ENCODE measurements around the gene PGP.
A peak's percentile ranks its signal among the peaks of the same experiment; 100 is the strongest.

Gene PGP

GRCh38 chr16:2194852-2195321 is 19.8 kb downstream of the PGP start:
- no peak overlapping the region for H3K9ac ChIP-seq (ENCODE audit: low read depth, low read length)
- no peak overlapping the region for H3K27ac ChIP-seq (ENCODE audit: low read length)
- no peaks in the 10 kb centered on the region for H3K4me1 ChIP-seq (ENCODE audit: insufficient read depth, low read length)
- peak overlapping the region; percentile 48; the same call in 1 of the 2 replicates for H3K4me3 ChIP-seq (ENCODE audit: low read length)
- no peaks in the 10 kb centered on the region for H3K9me3 ChIP-seq (ENCODE audit: insufficient read depth, low read depth, low read length)
- H3K36me3 ChIP-seq (ENCODE audit: insufficient read depth, low read depth, low read length), result no peaks in the 10 kb centered on the region
- H3K27me3 ChIP-seq (ENCODE audit: insufficient read depth, low read length), result peaks cover 46% of the 10 kb centered on the region

- Histone ChIP-seq H3K36me3 (ENCODE audit: insufficient read depth, low read depth, low read length) (no peaks in the 10 kb centered on the region), H3K4me3 (ENCODE audit: low read length) (no peak overlapping the region), H3K27me3 (ENCODE audit: insufficient read depth, low read length) (peaks cover 40% of the 10 kb centered on the region), H3K27ac (ENCODE audit: low read length) (no peak overlapping the region), H3K9ac (ENCODE audit: low read depth, low read length) (no peak overlapping the region), H3K4me1 (ENCODE audit: insufficient read depth, low read length) (no peaks in the 10 kb centered on the region), H3K9me3 (ENCODE audit: insufficient read depth, low read depth, low read length) (no peaks in the 10 kb centered on the region)
Measured at GRCh38 chr16:2194166-2194834, 20.3 kb downstream of the PGP start.

- Histone ChIP-seq H3K36me3 (ENCODE audit: insufficient read depth, low read depth, low read length) (no peaks in the 10 kb centered on the region), H3K4me1 (ENCODE audit: insufficient read depth, low read length) (no peaks in the 10 kb centered on the region), H3K27ac (ENCODE audit: low read length) (no peak overlapping the region), H3K9ac (ENCODE audit: low read depth, low read length) (no peak overlapping the region), H3K9me3 (ENCODE audit: insufficient read depth, low read depth, low read length) (no peaks in the 10 kb centered on the region), H3K4me3 (ENCODE audit: low read length) (no peak overlapping the region), H3K27me3 (ENCODE audit: insufficient read depth, low read length) (peaks cover 14% of the 10 kb centered on the region)
Measured at GRCh38 chr16:2191446-2191706, 23.3 kb downstream of the PGP start.

- Histone ChIP-seq H3K9ac (ENCODE audit: low read depth, low read length) (no peak overlapping the region), H3K27me3 (ENCODE audit: insufficient read depth, low read length) (peaks cover 13% of the 10 kb centered on the region), H3K27ac (ENCODE audit: low read length) (no peak overlapping the region), H3K36me3 (ENCODE audit: insufficient read depth, low read depth, low read length) (no peaks in the 10 kb centered on the region), H3K4me1 (ENCODE audit: insufficient read depth, low read length) (no peaks in the 10 kb centered on the region), H3K4me3 (ENCODE audit: low read length) (no peak overlapping the region), H3K9me3 (ENCODE audit: insufficient read depth, low read depth, low read length) (no peaks in the 10 kb centered on the region)
Measured at GRCh38 chr16:2190659-2191445, 23.8 kb downstream of the PGP start.

- Histone ChIP-seq H3K27ac (ENCODE audit: low read length) (no peak overlapping the region), H3K9ac (ENCODE audit: low read depth, low read length) (no peak overlapping the region), H3K4me1 (ENCODE audit: insufficient read depth, low read length) (no peaks in the 10 kb centered on the region), H3K36me3 (ENCODE audit: insufficient read depth, low read depth, low read length) (no peaks in the 10 kb centered on the region), H3K27me3 (ENCODE audit: insufficient read depth, low read length) (peaks cover 6% of the 10 kb centered on the region; the same call in 1 of the 2 replicates), H3K9me3 (ENCODE audit: insufficient read depth, low read depth, low read length) (no peaks in the 10 kb centered on the region), H3K4me3 (ENCODE audit: low read length) (no peak overlapping the region)
Measured at GRCh38 chr16:2190002-2190658, 24.5 kb downstream of the PGP start.

GRCh38 chr16:2189252-2189893 is 25.3 kb downstream of the PGP start:
- Histone ChIP-seq H3K4me1 (ENCODE audit: insufficient read depth, low read length) (no peaks in the 10 kb centered on the region), H3K9me3 (ENCODE audit: insufficient read depth, low read depth, low read length) (no peaks in the 10 kb centered on the region), H3K4me3 (ENCODE audit: low read length) (no peak overlapping the region), H3K27me3 (ENCODE audit: insufficient read depth, low read length) (no peaks in the 10 kb centered on the region), H3K27ac (ENCODE audit: low read length) (no peak overlapping the region), H3K36me3 (ENCODE audit: insufficient read depth, low read depth, low read length) (no peaks in the 10 kb centered on the region), H3K9ac (ENCODE audit: low read depth, low read length) (no peak overlapping the region)

- H3K9ac ChIP-seq (ENCODE audit: low read depth, low read length), result no peak overlapping the region
- H3K4me1 ChIP-seq (ENCODE audit: insufficient read depth, low read length), result no peaks in the 10 kb centered on the region
- H3K36me3 ChIP-seq (ENCODE audit: insufficient read depth, low read depth, low read length), result no peaks in the 10 kb centered on the region
- H3K27ac ChIP-seq (ENCODE audit: low read length), result no peak overlapping the region
- no peaks in the 10 kb centered on the region for H3K9me3 ChIP-seq (ENCODE audit: insufficient read depth, low read depth, low read length)
- no peaks in the 10 kb centered on the region for H3K27me3 ChIP-seq (ENCODE audit: insufficient read depth, low read length)
- no peak overlapping the region for H3K4me3 ChIP-seq (ENCODE audit: low read length)
Measured at GRCh38 chr16:2188395-2188794, 26.2 kb downstream of the PGP start.

GRCh38 chr16:2187212-2187611 is 27.4 kb downstream of the PGP start:
- no peaks in the 10 kb centered on the region for H3K9me3 ChIP-seq (ENCODE audit: insufficient read depth, low read depth, low read length)
- no peak overlapping the region for H3K9ac ChIP-seq (ENCODE audit: low read depth, low read length)
- no peaks in the 10 kb centered on the region for H3K36me3 ChIP-seq (ENCODE audit: insufficient read depth, low read depth, low read length)
- no peaks in the 10 kb centered on the region for H3K4me1 ChIP-seq (ENCODE audit: insufficient read depth, low read length)
- H3K4me3 ChIP-seq (ENCODE audit: low read length), result no peak overlapping the region
- H3K27me3 ChIP-seq (ENCODE audit: insufficient read depth, low read length), result no peaks in the 10 kb centered on the region
- no peak overlapping the region for H3K27ac ChIP-seq (ENCODE audit: low read length)

- no peak overlapping the region for H3K27ac ChIP-seq (ENCODE audit: low read length)
- H3K4me1 ChIP-seq (ENCODE audit: insufficient read depth, low read length), result no peaks in the 10 kb centered on the region
- H3K4me3 ChIP-seq (ENCODE audit: low read length), result no peak overlapping the region
- H3K9me3 ChIP-seq (ENCODE audit: insufficient read depth, low read depth, low read length), result no peaks in the 10 kb centered on the region
- H3K27me3 ChIP-seq (ENCODE audit: insufficient read depth, low read length), result no peaks in the 10 kb centered on the region
- no peak overlapping the region for H3K9ac ChIP-seq (ENCODE audit: low read depth, low read length)
- no peaks in the 10 kb centered on the region for H3K36me3 ChIP-seq (ENCODE audit: insufficient read depth, low read depth, low read length)
Measured at GRCh38 chr16:2186505-2186904, 28.1 kb downstream of the PGP start.

GRCh38 chr16:2186064-2186463 is 28.6 kb downstream of the PGP start:
- no peaks in the 10 kb centered on the region for H3K27me3 ChIP-seq (ENCODE audit: insufficient read depth, low read length)

GRCh38 chr16:2184962-2185361 is 29.7 kb downstream of the PGP start:
- Histone ChIP-seq H3K9me3 (ENCODE audit: insufficient read depth, low read depth, low read length) (no peaks in the 10 kb centered on the region), H3K4me1 (ENCODE audit: insufficient read depth, low read length) (no peaks in the 10 kb centered on the region), H3K4me3 (ENCODE audit: low read length) (no peak overlapping the region), H3K36me3 (ENCODE audit: insufficient read depth, low read depth, low read length) (no peaks in the 10 kb centered on the region), H3K9ac (ENCODE audit: low read depth, low read length) (no peak overlapping the region), H3K27ac (ENCODE audit: low read length) (no peak overlapping the region), H3K27me3 (ENCODE audit: insufficient read depth, low read length) (no peaks in the 10 kb centered on the region)

More at GRCh38 chr16:2186064-2186463, 28.6 kb downstream of the PGP start:
- no peaks in the 10 kb centered on the region for H3K9me3 ChIP-seq (ENCODE audit: insufficient read depth, low read depth, low read length)
- no peak overlapping the region for H3K9ac ChIP-seq (ENCODE audit: low read depth, low read length)
- no peak overlapping the region for H3K27ac ChIP-seq (ENCODE audit: low read length)
- H3K4me1 ChIP-seq (ENCODE audit: insufficient read depth, low read length), result no peaks in the 10 kb centered on the region
- H3K4me3 ChIP-seq (ENCODE audit: low read length), result no peak overlapping the region
- H3K36me3 ChIP-seq (ENCODE audit: insufficient read depth, low read depth, low read length), result no peaks in the 10 kb centered on the region
